Measurements from ENCODE around the gene DLGAP1. TPM values are rescaled to one million over a fixed set of nuclear protein-coding genes. Genes with fewer than 3 reads are reported as not detected.
"Not testable (repeated sequence)": the region's sequence is repeated elsewhere in the genome, so short reads cannot be mapped to it uniquely, and the experiment has no call there.

Gene DLGAP1
- total RNA-seq, 1 experiment from 2014 or later: 0.14 TPM

GRCh38 chr18:3665780-3666525 lies 789.2 kb downstream of the DLGAP1 start:
- peak; percentile 93 for DNase-seq (ENCODE audit: low read depth)
- in situ Hi-C loops (cut with HindIII; ENCODE audit: low pct_unique_long_range_greater_than_20kb, low sequenced_read_pairs): no loop called here

DNA sequence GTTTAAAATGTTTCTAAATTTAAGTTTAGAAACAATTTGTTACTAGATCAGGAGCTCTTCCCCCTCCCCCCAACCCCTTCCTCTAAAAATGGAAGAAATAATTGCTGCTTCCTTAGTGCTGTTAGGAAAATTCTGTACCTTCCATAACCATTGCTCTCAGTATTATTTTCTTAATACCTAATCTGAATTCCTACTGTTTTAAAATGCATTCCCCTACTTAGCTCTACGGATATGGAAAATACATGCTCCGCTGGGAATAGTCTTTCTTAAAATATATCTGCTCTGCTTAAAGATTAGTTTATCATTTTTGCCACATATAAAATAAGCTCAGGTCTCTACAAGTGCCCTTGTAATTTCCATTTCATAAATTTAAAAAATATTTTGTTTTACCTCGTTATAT lies 789.9 kb downstream of the DLGAP1 start:
- in situ Hi-C loops (cut with HindIII; ENCODE audit: low pct_unique_long_range_greater_than_20kb, low sequenced_read_pairs): no loop called here
- no peak for DNase-seq (ENCODE audit: low read depth)

- no peak for DNase-seq (ENCODE audit: low read depth)
Observed at GRCh38 chr18:3664563-3665178, 790.4 kb downstream of the DLGAP1 start.

DNA sequence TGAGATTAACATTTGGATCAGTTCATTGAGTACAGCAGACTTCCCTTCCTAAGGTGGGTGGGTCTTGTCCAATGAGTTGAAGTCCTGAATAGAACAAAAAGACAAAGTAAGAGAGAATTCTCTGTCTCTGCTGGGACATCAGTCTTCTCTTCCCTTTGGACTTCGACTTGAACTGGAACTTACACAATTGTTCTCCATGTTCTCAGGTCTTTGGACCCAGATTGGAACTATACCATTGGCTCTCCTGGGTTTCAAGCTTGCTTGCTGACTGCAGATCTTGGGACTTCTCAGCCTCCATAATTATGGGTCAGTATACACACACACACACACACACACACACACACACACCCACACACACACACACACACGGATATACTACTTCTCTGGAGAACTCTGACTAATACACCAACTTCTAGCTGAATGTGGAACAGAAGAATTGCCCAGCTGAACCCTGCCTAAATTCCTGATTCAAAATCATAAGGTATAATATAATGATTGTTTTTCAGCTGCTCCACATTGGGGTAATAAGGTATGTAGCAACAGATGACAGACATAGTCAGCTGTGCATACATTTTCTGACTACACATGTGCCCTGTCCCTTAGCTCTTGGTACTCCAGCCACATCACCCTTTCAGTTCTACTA lies 791.1 kb downstream of the DLGAP1 start:
- in situ Hi-C loops (cut with HindIII; ENCODE audit: low pct_unique_long_range_greater_than_20kb, low sequenced_read_pairs): no loop called here

More at GRCh38 chr18:3664563-3665178, 790.4 kb downstream of the DLGAP1 start:
- in situ Hi-C loops (cut with HindIII; ENCODE audit: low pct_unique_long_range_greater_than_20kb, low sequenced_read_pairs): no loop called here

GRCh38 chr18:3661989-3662388 lies 793.1 kb downstream of the DLGAP1 start:
- DNase-seq (ENCODE audit: low read depth): no peak
- in situ Hi-C loops (cut with HindIII; ENCODE audit: low pct_unique_long_range_greater_than_20kb, low sequenced_read_pairs): no loop called here

More for the DNA sequence above, 791.1 kb downstream of the DLGAP1 start:
- no peak for DNase-seq (ENCODE audit: low read depth)

- in situ Hi-C loops (cut with HindIII; ENCODE audit: low pct_unique_long_range_greater_than_20kb, low sequenced_read_pairs): no loop called here
- no peak for DNase-seq (ENCODE audit: low read depth)
Observed at GRCh38 chr18:3660739-3661515, 794.2 kb downstream of the DLGAP1 start.

DNA sequence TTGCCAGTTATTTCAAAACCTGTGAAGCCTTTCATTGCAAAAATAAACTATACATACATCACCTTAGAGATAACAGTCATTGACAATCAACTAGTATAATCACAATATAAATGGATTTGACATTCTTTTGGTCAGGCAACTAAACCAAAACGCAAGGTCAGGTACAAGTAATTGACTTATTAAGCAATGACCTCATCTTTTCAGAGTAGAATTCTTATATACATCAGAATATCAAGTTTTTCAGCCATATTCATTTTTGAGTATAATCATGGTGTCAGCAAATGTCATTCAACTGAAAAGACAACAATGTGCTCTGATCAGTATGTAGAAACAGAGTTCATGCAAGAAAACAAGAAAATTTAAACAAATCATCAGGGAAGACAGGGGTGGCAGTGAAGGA lies 796.6 kb downstream of the DLGAP1 start:
- in situ Hi-C loops (cut with HindIII; ENCODE audit: low pct_unique_long_range_greater_than_20kb, low sequenced_read_pairs): no loop called here
- no peak for DNase-seq (ENCODE audit: low read depth)

DNA sequence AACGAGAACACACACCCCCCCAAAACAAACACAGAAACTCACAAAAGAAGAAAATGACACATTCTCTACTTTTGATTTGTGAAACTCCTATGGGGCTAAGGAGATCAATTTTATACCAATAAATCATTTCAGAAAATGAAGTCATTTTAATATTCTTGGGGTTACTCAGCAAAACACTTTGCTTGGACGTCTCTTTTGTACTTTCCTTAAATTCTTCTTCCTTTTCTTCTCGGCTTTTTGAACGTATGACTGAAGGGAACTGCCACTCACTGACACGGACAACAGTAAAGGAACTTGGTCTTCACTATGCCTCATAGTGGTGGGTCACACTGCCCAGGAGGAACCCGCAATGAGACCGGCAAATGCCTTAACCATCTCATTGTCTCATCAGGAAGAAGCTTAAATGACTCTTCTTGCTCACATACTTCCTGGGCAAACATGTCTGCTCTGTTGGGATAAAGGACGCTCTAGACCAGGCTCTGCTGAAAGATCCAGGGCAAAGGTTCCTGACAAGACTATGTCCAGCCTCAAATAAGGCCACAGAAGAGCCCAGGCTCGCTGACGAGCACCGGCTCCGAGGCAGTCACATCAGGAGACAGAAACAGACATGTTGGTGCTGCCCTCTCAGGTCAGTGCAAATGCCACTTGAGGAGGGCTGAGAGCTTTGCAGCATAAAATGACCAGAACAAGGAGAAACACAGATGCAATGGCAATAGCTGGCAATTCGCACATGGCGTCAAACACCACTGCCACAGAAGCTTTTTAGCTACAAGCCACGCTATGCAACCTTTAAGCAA lies 799.7 kb downstream of the DLGAP1 start:
- in situ Hi-C loops (cut with HindIII; ENCODE audit: low pct_unique_long_range_greater_than_20kb, low sequenced_read_pairs): no loop called here
- DNase-seq (ENCODE audit: low read depth): no peak

DNA sequence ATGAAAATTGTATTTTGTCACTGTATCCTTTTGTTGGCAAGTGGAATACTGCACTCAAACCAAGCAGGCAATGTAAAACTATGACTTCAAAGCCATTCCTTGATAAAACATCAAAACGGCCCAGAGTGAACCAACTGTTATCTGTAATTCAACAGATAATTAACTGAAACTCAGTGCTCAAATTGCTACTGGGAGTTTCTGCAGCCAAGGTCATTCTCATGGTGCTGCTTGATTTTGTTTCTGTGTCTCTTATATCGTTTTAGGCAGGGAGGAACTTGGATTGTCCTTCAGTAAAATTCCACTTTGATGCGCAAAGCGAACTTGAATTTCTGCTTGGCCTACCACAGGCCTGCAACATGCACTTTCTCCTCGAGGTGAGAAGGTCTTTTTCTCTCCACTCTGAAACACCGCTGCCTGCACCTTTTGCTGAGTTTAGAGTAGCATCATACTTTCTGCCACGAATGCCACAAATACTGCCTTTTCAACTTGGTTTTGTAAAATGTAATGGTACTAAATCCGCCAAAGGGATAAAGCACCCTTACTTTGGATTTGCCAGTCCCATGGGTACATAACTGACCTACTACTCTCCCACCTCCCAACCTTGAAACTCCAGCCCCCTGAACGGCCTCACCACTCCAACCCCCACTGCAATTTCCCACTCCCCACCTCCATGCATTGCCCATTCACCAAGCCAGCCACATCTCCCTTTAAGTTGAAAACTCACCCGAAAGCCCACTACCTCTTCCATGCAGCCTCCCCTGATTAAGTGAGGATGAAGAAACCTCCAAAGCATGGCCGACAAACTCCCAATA lies 800.5 kb downstream of the DLGAP1 start:
- DNase-seq (ENCODE audit: low read depth): no peak
- in situ Hi-C loops (cut with HindIII; ENCODE audit: low pct_unique_long_range_greater_than_20kb, low sequenced_read_pairs): no loop called here

DNA sequence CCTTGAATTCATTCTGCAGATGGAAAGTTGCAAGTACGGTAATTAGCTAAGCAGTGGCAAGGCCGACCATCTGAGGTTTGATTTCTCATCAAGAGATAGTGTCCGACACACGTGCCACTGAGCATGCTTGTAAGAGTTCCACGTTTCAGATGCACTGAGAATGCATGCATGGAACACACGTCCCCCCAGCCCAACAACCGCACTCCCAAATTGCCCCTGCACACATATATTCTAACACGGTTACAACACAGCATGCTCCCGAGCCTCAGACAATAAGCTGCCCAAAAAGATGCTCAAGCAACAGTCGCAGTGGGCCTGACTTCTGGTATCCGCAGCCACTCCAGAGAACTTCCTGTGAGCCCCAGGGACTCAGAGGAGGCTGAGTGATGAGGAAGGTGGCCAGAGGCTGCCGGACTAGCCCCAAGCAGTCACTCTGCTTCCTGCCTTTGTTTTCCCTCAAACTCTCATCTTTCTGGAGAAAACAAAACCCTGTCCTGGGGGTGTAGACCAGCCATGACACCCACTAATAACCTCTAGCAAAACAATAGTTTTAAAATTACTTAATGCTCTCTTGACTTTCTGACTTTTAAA lies 801.2 kb downstream of the DLGAP1 start:
- in situ Hi-C loops (cut with HindIII; ENCODE audit: low pct_unique_long_range_greater_than_20kb, low sequenced_read_pairs): no loop called here
- DNase-seq (ENCODE audit: low read depth): no peak

DNA sequence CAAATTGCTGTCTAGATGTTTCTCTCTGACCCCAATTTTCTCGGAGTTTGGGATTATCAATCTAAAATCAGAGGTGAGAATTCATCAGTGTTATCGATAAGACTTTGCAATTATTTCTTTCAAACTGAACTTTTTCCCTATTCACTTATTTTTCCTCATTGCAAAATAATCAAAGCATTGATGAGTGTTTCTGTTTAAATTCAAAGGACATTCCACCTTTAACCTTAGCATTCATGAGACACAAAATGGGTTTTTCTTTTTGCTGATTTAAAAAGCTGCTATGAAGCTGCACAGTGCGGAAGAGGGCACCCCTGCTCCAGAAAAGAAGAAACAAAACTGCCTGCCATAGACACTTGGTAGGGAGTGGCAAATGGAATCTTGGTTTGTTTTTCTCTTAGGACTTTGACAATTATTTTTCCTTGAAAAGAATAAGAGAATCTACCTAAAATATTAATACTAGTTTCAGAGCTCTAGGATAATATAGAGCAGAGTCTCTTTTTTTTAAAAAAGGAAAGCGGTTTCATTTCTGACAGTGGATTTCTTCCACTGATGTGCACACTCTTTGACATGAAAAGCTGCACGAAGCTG lies 801.8 kb downstream of the DLGAP1 start:
- in situ Hi-C loops (cut with HindIII; ENCODE audit: low pct_unique_long_range_greater_than_20kb, low sequenced_read_pairs): no loop called here

DNA sequence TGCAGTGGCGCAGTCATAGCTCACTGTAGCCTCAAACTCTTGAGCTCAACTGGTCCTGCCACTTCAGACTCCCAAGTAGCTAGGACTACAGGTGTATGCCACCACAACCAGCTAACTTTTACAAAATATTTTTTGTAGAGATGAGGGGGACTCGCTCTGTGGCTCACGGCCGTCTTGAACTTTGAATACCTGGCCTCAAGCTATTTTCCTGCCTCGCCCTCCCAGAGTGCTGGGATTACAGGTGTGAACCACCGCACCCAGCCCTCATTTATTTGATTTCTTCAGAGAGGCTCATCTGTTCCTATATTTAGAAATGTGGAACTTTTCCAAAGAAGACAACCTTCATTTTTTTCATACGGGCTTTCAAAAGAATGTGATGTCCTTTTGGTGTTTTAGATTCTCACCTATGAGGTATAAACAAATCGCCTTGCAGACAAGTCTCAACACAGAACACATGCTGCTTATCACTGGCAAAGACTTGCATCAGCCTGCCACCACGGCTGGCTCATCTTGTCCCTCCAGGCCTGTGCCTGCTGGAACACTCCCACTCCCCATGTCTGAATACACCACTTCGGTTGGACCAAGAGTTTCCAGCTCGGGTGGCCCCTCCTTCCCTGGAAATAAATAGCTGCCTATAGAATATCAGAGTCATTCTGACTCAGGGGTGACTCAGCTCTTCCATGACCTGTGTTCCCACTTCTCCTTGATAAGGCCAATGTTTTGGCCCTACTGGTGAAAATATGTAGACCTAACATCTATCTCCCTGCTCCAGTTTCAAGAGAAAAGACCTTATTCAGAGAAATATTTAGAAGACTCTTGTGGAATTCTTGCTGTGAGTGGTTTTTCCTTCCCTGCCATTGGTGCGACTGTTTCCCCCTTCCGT lies 802.5 kb downstream of the DLGAP1 start:
- in situ Hi-C loops (cut with HindIII; ENCODE audit: low pct_unique_long_range_greater_than_20kb, low sequenced_read_pairs): no loop called here

More for the DNA sequence above, 801.8 kb downstream of the DLGAP1 start:
- peak; percentile 59 for DNase-seq (ENCODE audit: low read depth)

DNA sequence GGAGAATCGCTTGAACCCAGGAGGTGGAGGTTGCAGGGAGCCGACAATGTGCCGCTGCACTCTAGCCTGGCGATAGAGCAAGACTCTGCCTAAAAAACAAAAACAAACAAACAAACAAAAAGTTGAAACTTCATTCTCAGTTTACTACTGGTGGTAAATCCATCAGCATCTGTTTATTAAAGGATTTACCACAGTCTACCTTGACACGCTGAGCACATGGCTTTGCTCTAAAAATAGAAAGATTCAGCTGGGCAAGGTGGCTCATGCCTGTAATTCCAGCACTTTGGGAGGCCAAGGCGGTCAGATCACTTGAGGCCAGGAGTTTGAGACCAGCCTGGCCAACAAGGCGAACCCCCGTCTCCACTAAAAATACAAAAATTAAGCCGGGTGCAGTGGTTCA lies 803.8 kb downstream of the DLGAP1 start:
- in situ Hi-C loops (cut with HindIII; ENCODE audit: low pct_unique_long_range_greater_than_20kb, low sequenced_read_pairs): no loop called here
- no peak for DNase-seq (ENCODE audit: low read depth)

More for the DNA sequence above, 802.5 kb downstream of the DLGAP1 start:
- DNase-seq (ENCODE audit: low read depth): peak; percentile 99

GRCh38 chr18:3650521-3651042 lies 804.5 kb downstream of the DLGAP1 start:
- DNase-seq (ENCODE audit: low read depth): peak; percentile 96

GRCh38 chr18:3649633-3650426 lies 805.3 kb downstream of the DLGAP1 start:
- peak; percentile 99 for DNase-seq (ENCODE audit: low read depth)
- in situ Hi-C loops (cut with HindIII; ENCODE audit: low pct_unique_long_range_greater_than_20kb, low sequenced_read_pairs): no loop called here

More at GRCh38 chr18:3650521-3651042, 804.5 kb downstream of the DLGAP1 start:
- in situ Hi-C loops (cut with HindIII; ENCODE audit: low pct_unique_long_range_greater_than_20kb, low sequenced_read_pairs): not testable (repeated sequence)
